ENCODE results near the gene TTC19.
A peak's percentile ranks its signal among the peaks of the same experiment; 100 is the strongest.

Gene TTC19, protein sequence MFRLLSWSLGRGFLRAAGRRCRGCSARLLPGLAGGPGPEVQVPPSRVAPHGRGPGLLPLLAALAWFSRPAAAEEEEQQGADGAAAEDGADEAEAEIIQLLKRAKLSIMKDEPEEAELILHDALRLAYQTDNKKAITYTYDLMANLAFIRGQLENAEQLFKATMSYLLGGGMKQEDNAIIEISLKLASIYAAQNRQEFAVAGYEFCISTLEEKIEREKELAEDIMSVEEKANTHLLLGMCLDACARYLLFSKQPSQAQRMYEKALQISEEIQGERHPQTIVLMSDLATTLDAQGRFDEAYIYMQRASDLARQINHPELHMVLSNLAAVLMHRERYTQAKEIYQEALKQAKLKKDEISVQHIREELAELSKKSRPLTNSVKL

GRCh38 chr17:15999141-15999973 is at the start of gene TTC19, which contains the start of gene ZSWIM7:
TTC19 (plus strand) TSS chr17:15999824; CDS start chr17:15999849, 25 bp downstream.
ZSWIM7 (minus strand) TSS chr17:15999704; CDS start chr17:15999594, 110 bp downstream.
- no peak for TF ChIP-seq CTCF (IDR thresholded peaks at IDR 0.05; ENCODE audit: insufficient read depth, low read depth, low read length, missing control alignments)
- peak within 1 kb of the TSS; percentile 74 for H3K4me3 ChIP-seq (ENCODE audit: low read length)
- DNase-seq (ENCODE audit: low read depth), result peak; percentile 96

- H3K4me3 ChIP-seq (ENCODE audit: low read length), result no peak overlapping the region
- DNase-seq (ENCODE audit: low read depth), result no peak
- TF ChIP-seq CTCF (IDR thresholded peaks at IDR 0.05; ENCODE audit: insufficient read depth, low read depth, low read length, missing control alignments), result no peak
Measured at GRCh38 chr17:15951368-15952047, 48.1 kb upstream of the TTC19 start.

GRCh38 chr17:15952048-15952532 is 47.5 kb upstream of the TTC19 start:
- no peak for DNase-seq (ENCODE audit: low read depth)
- no peak overlapping the region for H3K4me3 ChIP-seq (ENCODE audit: low read length)
- no peak for TF ChIP-seq CTCF (IDR thresholded peaks at IDR 0.05; ENCODE audit: insufficient read depth, low read depth, low read length, missing control alignments)

- no peak overlapping the region for H3K4me3 ChIP-seq (ENCODE audit: low read length)
- no peak for TF ChIP-seq CTCF (IDR thresholded peaks at IDR 0.05; ENCODE audit: insufficient read depth, low read depth, low read length, missing control alignments)
- DNase-seq (ENCODE audit: low read depth), result no peak
Measured at GRCh38 chr17:15952916-15953790, 46.5 kb upstream of the TTC19 start.

DNA sequence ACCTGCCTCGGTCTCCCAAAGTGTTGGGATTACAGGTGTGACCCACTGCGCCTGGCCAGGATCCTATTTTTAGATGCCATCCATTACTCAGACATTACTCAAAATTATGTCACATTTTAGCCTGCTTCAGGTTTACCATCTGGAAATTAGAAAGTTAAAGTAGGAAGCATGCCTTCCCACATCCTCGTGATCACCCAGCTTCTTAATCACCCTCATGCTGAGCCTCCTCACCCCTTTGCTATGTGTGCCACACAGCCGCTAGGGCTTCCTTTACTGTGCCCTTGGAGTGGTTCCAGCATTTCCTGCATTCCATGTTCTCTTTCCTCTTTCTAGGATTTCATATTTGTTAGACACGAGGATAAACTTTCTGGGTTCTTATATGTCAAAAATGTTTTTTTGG is 45.4 kb upstream of the TTC19 start:
- DNase-seq (ENCODE audit: low read depth), result peak; percentile 97
- TF ChIP-seq CTCF (IDR thresholded peaks at IDR 0.05; ENCODE audit: insufficient read depth, low read depth, low read length, missing control alignments), result peak; percentile 25
- no peak overlapping the region for H3K4me3 ChIP-seq (ENCODE audit: low read length)
